Adrenal gland (tissue), 5 donors: Measurements from ENCODE around the gene KDM7A.

Source experiments
- CTCF ChIP-seq, 6 experiments: fragments of 450-650 bp in 4 of 6; fragments of 200-600 bp in 2 of 6; sonication (generic) in 1 of 6; IDR thresholded peaks; 1 replicate in 5 of 6; 2 replicates in 1 of 6; pipeline versions ENCODE4 v1.5.1 to v1.8.0; 2016 to 2021; ENCODE audit warnings: antibody characterized with exemption in 6 of 6, mild to moderate bottlenecking in 2 of 6, moderate library complexity in 1 of 6
- POLR2A ChIP-seq, 2 donors: fragments of 450-650 bp; IDR thresholded peaks; one replicate each; pipeline ENCODE4 v1.6.1; 2017; ENCODE audit warnings: antibody characterized with exemption in 2 of 2, mild to moderate bottlenecking in 2 of 2, moderate library complexity in 1 of 2
- donor health status: DM: no; HTN: no; CAD: no.

DNA sequence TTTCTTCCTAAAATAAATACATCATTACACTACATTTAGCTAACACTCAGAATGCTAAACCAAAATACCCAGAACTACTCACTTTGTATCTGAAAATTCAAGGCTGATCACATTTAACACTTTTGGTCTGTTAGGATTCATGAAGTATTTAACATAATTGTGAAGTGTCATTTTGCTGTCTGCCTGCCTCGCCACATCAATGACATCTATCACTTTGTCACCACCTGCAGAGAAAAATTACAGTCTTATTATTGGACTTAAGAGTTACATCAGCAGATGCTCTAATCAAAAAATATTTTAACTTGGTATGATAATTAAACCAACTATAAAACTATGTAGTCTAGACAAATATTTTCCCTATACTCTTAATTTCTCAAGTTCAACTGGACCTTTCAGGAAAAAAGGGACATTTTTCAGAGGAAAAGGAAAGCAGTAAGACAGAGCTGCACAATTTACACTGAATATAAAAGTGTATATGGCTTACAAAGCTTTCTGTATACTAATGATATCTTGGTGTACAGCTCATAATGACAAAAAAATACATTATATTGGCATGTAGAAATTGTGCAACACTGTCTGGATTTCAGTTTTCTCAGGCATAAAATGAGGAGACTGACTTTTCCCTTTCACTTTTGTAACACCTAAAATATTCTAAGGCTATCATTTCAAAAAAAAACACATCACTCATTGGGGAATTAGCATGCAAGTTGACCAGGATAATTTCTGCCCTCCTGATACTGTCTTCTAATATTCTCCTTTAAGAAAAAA, 49.2 kb downstream of the KDM7A start:
- TF ChIP-seq CTCF (IDR thresholded peaks at IDR 0.05): no peak
- no peak for TF ChIP-seq POLR2A (IDR thresholded peaks at IDR 0.05)
